HCT116 (cell line): ENCODE measurements around the gene ELFN1. TPM values are rescaled to one million over a fixed set of nuclear protein-coding genes. Genes with fewer than 3 reads are reported as not detected.
A peak's percentile ranks its signal among the peaks of the same experiment; 100 is the strongest.

Source experiments
- ATAC-seq: fragments of 200-7000 bp; cut with Tn5 transposase; 2 replicates; pipeline ENCODE4 v1.9.1; 2020; ENCODE audit warnings: mild to moderate bottlenecking, moderate library complexity
- BruUV-seq: library from RNA; stranded (reverse); fragments of 400-500 nt; replicated peaks from 2 replicates; lab custom pipeline; 2021; lab: Mats Ljungman, UMichigan
- CTCF ChIA-PET: fragments of 300-600 bp; sonication (Branson Sonifier 250); formaldehyde crosslinking; loops from one replicate; lab custom pipeline; 2021; ENCODE audit warnings: antibody characterized with exemption; lab: Charles Lee
- POLR2A ChIA-PET: fragments of 300-600, 350-600 bp; sonication (Branson Sonifier 250); formaldehyde crosslinking; loops from one replicate; lab custom pipeline; 2021; ENCODE audit warnings: antibody characterized with exemption; lab: Charles Lee
- RAD21 ChIA-PET, 2 experiments: fragments of 300-600 bp; sonication (Branson Sonifier 250); formaldehyde crosslinking; loops; one replicate each; lab custom pipeline; 2023; ENCODE audit warnings: low total read pairs in 2 of 2; ENCODE audit not compliant: uncharacterized antibody in 2 of 2, unreplicated experiment in 2 of 2, low non-redundant PET in 1 of 2; lab: Charles Lee
- DNase-seq: peaks from one replicate; pipeline ENCODE4 v3.0.0-alpha.2; 2010; ENCODE audit warnings: low read depth, low spot score
- H2AFZ ChIP-seq: fragments of 200-600 bp; shearing (Covaris generic), sonication (generic); 2 replicates; pipeline ENCODE4 v1.6.1; 2017; ENCODE audit warnings: low read depth, mixed run types, mixed read lengths, antibody characterized with exemption, low read length; ENCODE audit not compliant: poor library complexity, severe bottlenecking
- H3K27ac ChIP-seq: 2 replicates; pipeline ENCODE4 v1.5.1; 2012; ENCODE audit warnings: low read depth, low read length
- H3K27me3 ChIP-seq: fragments of 200-600 bp; sonication (generic); 2 replicates; pipeline ENCODE4 v1.6.1; 2016; ENCODE audit warnings: mixed run types, low read length, mixed read lengths; ENCODE audit not compliant: insufficient read depth
- H3K36me3 ChIP-seq, 2 experiments: fragments of 200-500 bp in 1 of 2; fragments of 200-600 bp in 1 of 2; sonication (Bioruptor generic) in 1 of 2; sonication (generic) in 1 of 2; 2 replicates each; pipeline versions ENCODE4 v1.5.1 to v1.6.1; 2014 to 2016; ENCODE audit warnings: low read length in 2 of 2, inconsistent platforms in 1 of 2, mixed read lengths in 1 of 2, mixed run types in 1 of 2; ENCODE audit not compliant: insufficient read depth in 2 of 2, control insufficient read depth in 1 of 2
- H3K4me1 ChIP-seq, 2 experiments: fragments of 200-600 bp in 1 of 2; sonication (generic) in 1 of 2; 2 replicates each; pipeline versions ENCODE4 v1.5.1 to v1.6.1; 2012 to 2017; ENCODE audit warnings: low read length in 2 of 2, inconsistent platforms in 1 of 2, mild to moderate bottlenecking in 1 of 2, mixed read lengths in 1 of 2, mixed run types in 1 of 2, moderate library complexity in 1 of 2; ENCODE audit not compliant: insufficient read depth in 2 of 2, control insufficient read depth in 1 of 2
- H3K4me2 ChIP-seq: fragments of 200-600 bp; sonication (generic); 2 replicates; pipeline ENCODE4 v1.6.1; 2017; ENCODE audit warnings: mixed run types, low read length, mixed read lengths
- H3K4me3 ChIP-seq, 2 experiments: fragments of 200-600 bp in 1 of 2; sonication (generic) in 1 of 2; replicated peaks in 1 of 2; 2 replicates each; pipeline ENCODE4 v1.5.1; 2011 to 2016; ENCODE audit warnings: low read length in 2 of 2, control low read depth in 1 of 2, low read depth in 1 of 2, mild to moderate bottlenecking in 1 of 2, mixed read lengths in 1 of 2, mixed run types in 1 of 2
- H3K79me2 ChIP-seq: fragments of 200-600 bp; sonication (generic); 2 replicates; pipeline ENCODE4 v1.6.1; 2017; ENCODE audit warnings: mild to moderate bottlenecking, mixed run types, low read length, moderate library complexity, mixed read lengths; ENCODE audit not compliant: insufficient read depth
- H3K9ac ChIP-seq: fragments of 200-600 bp; sonication (generic); 2 replicates; pipeline ENCODE4 v1.6.1; 2016; ENCODE audit warnings: low read length, mixed read lengths
- H3K9me2 ChIP-seq: fragments of 200-600 bp; sonication (generic), shearing (Covaris generic); 2 replicates; pipeline ENCODE4 v1.6.1; 2017; ENCODE audit warnings: mixed run types, mild to moderate bottlenecking, moderate library complexity; ENCODE audit not compliant: insufficient read depth
- H3K9me3 ChIP-seq, 2 experiments: fragments of 200-500 bp in 1 of 2; fragments of 200-600 bp in 1 of 2; sonication (Bioruptor generic) in 1 of 2; sonication (generic) in 1 of 2; 2 replicates each; pipeline ENCODE4 v1.6.1; 2014 to 2017; ENCODE audit warnings: low read length in 2 of 2, mixed read lengths in 2 of 2, inconsistent platforms in 1 of 2, low read depth in 1 of 2, mild to moderate bottlenecking in 1 of 2, mixed run types in 1 of 2, moderate library complexity in 1 of 2; ENCODE audit not compliant: control insufficient read depth in 1 of 2, insufficient read depth in 1 of 2
- H4K20me1 ChIP-seq: fragments of 200-600 bp; sonication (generic), shearing (Covaris generic); 2 replicates; pipeline ENCODE4 v1.6.1; 2017; ENCODE audit warnings: mixed run types, mild to moderate bottlenecking, moderate library complexity; ENCODE audit not compliant: insufficient read depth
- CBX3 ChIP-seq: IDR thresholded peaks from 2 replicates; pipeline ENCODE4 v1.6.1; 2012; ENCODE audit warnings: low read depth
- CTCF ChIP-seq, 3 experiments: fragments of 200-600 bp in 1 of 3; sonication (generic) in 1 of 3; IDR thresholded peaks in 2 of 3; conservative IDR thresholded peaks in 1 of 3; 2 replicates each; pipeline ENCODE4 v1.5.1; 2012 to 2017; ENCODE audit warnings: low read depth in 2 of 3, low read length in 2 of 3, antibody characterized with exemption in 1 of 3, borderline replicate concordance in 1 of 3, control low read depth in 1 of 3, mild to moderate bottlenecking in 1 of 3, mixed read lengths in 1 of 3, mixed run types in 1 of 3, moderate library complexity in 1 of 3; ENCODE audit not compliant: insufficient read depth in 1 of 3
- EGR1 ChIP-seq: IDR thresholded peaks from 2 replicates; pipeline ENCODE4 v1.6.1; 2012; ENCODE audit warnings: low read depth
- RAD21 ChIP-seq: IDR thresholded peaks from 2 replicates; pipeline ENCODE4 v1.6.1; 2012; ENCODE audit warnings: low read depth, mild to moderate bottlenecking
- intact Hi-C: fragments of 100-400 bp; cut with micrococcal nuclease; formaldehyde crosslinking; loops from 2 replicates; pipeline ENCODE4 v1.10.0; 2022
- total RNA-seq: library from RNA; stranded (reverse); gene quantifications from one replicate; pipeline ENCODE4 v1.2.1, GENCODE V29; 2021; ENCODE audit not compliant: unreplicated experiment

Gene ELFN1
- total RNA-seq, 1 experiment from 2014 or later, result 4.4 TPM

- Histone ChIP-seq H3K36me3 (no peaks in the 10 kb centered on the region), H3K27me3 (no peaks in the 10 kb centered on the region), H3K27ac (no peak overlapping the region), H3K79me2 (no peaks in the 10 kb centered on the region), H3K9me3 (peaks cover 7 to 19% of the 10 kb centered on the region in 2 experiments; a peak in 3 of 4 replicates), H3K4me2 (no peak overlapping the region), H3K4me3 (no peak overlapping the region), H3K4me1 (no peaks in the 10 kb centered on the region), H2AFZ (no peak overlapping the region), H3K9ac (no peak overlapping the region), H4K20me1 (no peaks in the 10 kb centered on the region), H3K9me2 (no peaks in the 10 kb centered on the region)
- BruUV-seq, result no TSS peak
- ChIA-PET POLR2A (no interaction called here), RAD21 (no interaction called here), CTCF (no interaction called here)
- ATAC-seq, result no peak
- intact Hi-C loops, result no loop called here
- no peak for DNase-seq
- TF ChIP-seq CTCF (IDR thresholded peaks at IDR 0.05 in 2 of 3, conservative IDR thresholded peaks at IDR 0.05 in 1 of 3; ENCODE audit: borderline replicate concordance in 1 of 3, insufficient read depth in 1 of 3, low read depth in 2 of 3, low read length in 2 of 3) (peak in 2 of 3 experiments; percentile 21 to 29; a peak in 2 of 6 replicates), RAD21 (peak; percentile 39; the same call in 1 of the 2 replicates), CBX3 (peak; percentile 74), EGR1 (no peak)
Observed at GRCh38 chr7:1794888-1795542, 124.9 kb downstream of the ELFN1 start.

Other genes with a start within 250 kb of the ELFN1 start
- 60.7 TPM for gene MICALL2, start 210.8 kb upstream of the ELFN1 start, total RNA-seq
- 167 TPM for gene INTS1, start 165.9 kb upstream of the ELFN1 start, total RNA-seq
- gene MAFK, start 139.6 kb upstream of the ELFN1 start, total RNA-seq, result 56.3 TPM
- 34.8 TPM for gene TMEM184A, start 114.1 kb upstream of the ELFN1 start, total RNA-seq
- 60.9 TPM for gene PSMG3, start 100.2 kb upstream of the ELFN1 start, total RNA-seq